ENCODE measurements around the gene ART4.

The ART4 gene

DNA sequence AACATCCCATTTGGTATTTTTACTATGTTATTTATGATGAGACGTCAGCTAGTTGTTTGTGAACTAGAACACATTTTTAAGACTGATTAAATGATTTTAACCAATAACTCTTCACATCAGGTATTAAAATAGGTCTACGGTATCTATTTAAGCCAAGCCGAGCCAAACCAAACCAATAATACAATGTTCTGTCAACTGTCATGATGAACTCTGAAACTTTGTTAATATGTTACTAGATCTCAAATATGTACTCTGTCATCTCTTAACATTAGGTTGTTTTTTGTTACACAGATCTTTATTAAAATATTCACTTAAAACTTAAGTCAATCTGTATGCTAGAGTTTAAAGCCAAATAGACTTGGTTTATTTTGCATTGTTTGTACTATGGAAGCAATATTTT is 1.0 kb downstream of the ART4 start:
- TF ChIP-seq, protein P1, sequence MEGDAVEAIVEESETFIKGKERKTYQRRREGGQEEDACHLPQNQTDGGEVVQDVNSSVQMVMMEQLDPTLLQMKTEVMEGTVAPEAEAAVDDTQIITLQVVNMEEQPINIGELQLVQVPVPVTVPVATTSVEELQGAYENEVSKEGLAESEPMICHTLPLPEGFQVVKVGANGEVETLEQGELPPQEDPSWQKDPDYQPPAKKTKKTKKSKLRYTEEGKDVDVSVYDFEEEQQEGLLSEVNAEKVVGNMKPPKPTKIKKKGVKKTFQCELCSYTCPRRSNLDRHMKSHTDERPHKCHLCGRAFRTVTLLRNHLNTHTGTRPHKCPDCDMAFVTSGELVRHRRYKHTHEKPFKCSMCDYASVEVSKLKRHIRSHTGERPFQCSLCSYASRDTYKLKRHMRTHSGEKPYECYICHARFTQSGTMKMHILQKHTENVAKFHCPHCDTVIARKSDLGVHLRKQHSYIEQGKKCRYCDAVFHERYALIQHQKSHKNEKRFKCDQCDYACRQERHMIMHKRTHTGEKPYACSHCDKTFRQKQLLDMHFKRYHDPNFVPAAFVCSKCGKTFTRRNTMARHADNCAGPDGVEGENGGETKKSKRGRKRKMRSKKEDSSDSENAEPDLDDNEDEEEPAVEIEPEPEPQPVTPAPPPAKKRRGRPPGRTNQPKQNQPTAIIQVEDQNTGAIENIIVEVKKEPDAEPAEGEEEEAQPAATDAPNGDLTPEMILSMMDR (IDR thresholded peaks at IDR 0.05; ENCODE audit: insufficient read depth, low read length, missing control alignments): no peak
- POLR2A ChIA-PET: interaction anchor here (1.1 kb wide), 1 partner anchor 72 kb away, joined by 3 read pairs; no protein-coding TSS in a partner anchor
- no peak overlapping the region for H3K4me3 ChIP-seq (ENCODE audit: low read depth, low read length)
- CTCF ChIA-PET: interaction anchor here (1.6 to 12.7 kb wide), 2 partner anchors 151 to 379 kb away, joined by 5 to 179 read pairs; partner anchors contain the start of gene RERG
- no peak for DNase-seq (ENCODE audit: low read depth, low spot score)

DNA sequence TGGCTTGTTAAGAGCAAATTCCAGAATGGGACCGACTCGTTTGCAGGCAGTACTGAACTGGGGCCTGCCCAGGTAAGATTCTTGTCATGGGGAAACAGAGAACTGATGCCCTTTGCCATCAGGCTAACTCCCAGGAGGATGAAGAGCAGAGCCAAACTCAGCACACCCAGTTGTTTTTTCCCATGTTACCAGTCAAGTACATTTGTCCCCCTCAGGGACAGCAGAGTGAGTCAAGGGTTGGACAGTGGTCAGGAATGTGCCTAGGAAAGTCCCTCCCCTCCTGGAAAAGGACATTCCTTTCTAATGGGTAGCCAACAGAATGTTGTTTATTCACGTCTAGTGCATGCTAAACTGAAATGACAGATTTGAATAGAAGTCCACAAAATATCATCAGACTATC is 1.6 kb downstream of the ART4 start:
- ChIA-PET CTCF (interaction anchor here (12.7 kb wide), 1 partner anchor 151 kb away, joined by 179 read pairs; no protein-coding TSS in a partner anchor), POLR2A (interaction anchor here (1.1 kb wide), 1 partner anchor 72 kb away, joined by 3 read pairs; no protein-coding TSS in a partner anchor)
- no peak overlapping the region for H3K4me3 ChIP-seq (ENCODE audit: low read depth, low read length)
- DNase-seq (ENCODE audit: low read depth, low spot score): no peak
- TF ChIP-seq, protein P1 (IDR thresholded peaks at IDR 0.05; ENCODE audit: insufficient read depth, low read length, missing control alignments): no peak

DNA sequence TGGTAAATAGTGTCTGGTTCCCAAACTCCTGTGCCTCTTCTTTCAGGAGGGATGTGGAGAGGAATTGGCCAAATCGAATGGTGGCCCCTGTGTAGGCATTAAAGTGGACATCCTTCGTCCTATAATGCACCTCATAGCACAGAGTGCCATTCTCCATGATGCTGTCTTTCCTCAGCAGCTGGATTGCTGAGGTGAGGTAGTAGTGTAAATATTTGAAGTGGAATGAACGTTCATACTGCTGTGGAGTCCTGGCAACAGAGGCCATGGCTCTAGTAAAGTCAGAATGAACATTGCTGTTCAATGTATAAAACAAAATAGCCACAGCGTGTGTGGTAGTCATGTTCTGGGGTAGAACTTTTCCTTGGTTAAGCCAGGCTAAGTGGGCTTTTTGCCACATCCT is 2.7 kb downstream of the ART4 start:
- ChIA-PET POLR2A (no interaction called here), CTCF (interaction anchor here (1.3 to 1.5 kb wide), 2 partner anchors 155 to 381 kb away, joined by 4 to 5 read pairs; partner anchors contain the start of gene RERG)
- TF ChIP-seq, protein P1 (IDR thresholded peaks at IDR 0.05; ENCODE audit: insufficient read depth, low read length, missing control alignments): no peak
- DNase-seq (ENCODE audit: low read depth, low spot score): no peak
- no peak overlapping the region for H3K4me3 ChIP-seq (ENCODE audit: low read depth, low read length)

DNA sequence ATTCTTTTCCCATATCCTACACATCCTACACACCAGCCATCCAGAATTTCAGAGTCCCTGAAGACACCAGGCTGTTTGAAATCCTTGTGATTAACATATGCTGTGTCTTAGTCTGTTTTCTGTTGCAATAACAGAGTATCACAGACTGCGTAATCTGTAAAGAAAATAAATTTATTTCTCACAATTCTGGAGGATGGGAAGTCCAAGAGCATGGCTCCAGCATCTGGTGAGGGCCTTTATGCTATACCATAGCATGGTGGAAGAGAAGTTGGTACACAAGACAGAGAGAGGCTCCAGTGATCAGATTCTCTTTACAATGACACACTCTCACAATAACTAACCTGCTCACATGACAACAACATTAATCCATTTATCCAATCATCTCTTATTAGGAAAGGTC is 4.1 kb downstream of the ART4 start:
- TF ChIP-seq, protein P1 (IDR thresholded peaks at IDR 0.05; ENCODE audit: insufficient read depth, low read length, missing control alignments): no peak
- POLR2A ChIA-PET: no interaction called here

DNA sequence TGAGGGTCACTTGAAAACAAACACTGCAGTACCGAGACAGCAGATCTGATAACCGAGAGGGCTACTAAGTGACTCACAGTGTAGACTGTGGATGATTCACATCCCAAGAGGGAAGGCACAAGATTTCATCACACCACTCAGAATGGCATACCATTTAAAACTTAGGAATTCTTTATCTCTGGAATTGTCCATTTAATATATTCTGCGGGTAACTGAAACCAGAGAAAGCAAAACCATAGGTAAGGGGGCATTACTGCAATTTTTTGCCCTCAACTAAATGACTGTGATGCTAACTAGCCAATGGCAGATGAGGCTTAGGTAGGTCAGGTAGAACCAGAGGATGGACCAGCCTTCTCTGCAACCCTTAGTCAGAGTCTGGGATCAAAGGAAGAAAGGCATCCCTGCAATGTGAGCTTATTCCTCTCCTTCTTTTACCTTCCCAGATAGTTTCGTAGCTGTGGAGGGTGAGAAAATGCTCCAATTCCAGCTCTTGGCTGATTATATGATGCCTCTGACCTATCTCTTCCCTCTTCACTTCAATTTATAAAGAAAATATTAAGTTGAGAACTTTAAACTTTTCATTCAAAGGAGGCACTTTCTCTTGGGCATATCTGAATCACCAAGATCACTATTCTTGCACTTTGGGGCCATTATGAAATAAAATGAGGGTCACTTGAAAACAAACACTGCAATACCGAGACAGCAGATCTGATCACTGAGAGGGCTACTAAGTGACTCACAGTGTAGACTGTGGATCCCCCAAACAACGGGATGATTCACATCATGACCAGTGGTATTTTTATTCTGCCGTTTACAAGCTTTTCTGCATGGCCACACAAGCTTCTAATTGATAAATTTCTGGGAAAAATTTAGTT is 6.8 kb downstream of the ART4 start:
- peak; percentile 67 for DNase-seq (ENCODE audit: low read depth, low spot score)
- TF ChIP-seq, protein P1 (IDR thresholded peaks at IDR 0.05; ENCODE audit: insufficient read depth, low read length, missing control alignments): no peak
- CTCF ChIA-PET: interaction anchor here (0.5 to 2.3 kb wide), 8 partner anchors 9 to 161 kb away, joined by 3 to 12 read pairs (median 3); no protein-coding TSS in a partner anchor
- H3K4me3 ChIP-seq (ENCODE audit: low read depth, low read length): no peak overlapping the region
- POLR2A ChIA-PET: interaction anchor here (1.8 kb wide), 1 partner anchor 66 kb away, joined by 6 read pairs; a partner anchor contains a TSS

More for the DNA sequence above, 4.1 kb downstream of the ART4 start:
- no peak overlapping the region for H3K4me3 ChIP-seq (ENCODE audit: low read depth, low read length)
- CTCF ChIA-PET: interaction anchor here (1.3 to 1.5 kb wide), 2 partner anchors 156 to 382 kb away, joined by 4 to 5 read pairs; partner anchors contain the start of gene RERG
- no peak for DNase-seq (ENCODE audit: low read depth, low spot score)

DNA sequence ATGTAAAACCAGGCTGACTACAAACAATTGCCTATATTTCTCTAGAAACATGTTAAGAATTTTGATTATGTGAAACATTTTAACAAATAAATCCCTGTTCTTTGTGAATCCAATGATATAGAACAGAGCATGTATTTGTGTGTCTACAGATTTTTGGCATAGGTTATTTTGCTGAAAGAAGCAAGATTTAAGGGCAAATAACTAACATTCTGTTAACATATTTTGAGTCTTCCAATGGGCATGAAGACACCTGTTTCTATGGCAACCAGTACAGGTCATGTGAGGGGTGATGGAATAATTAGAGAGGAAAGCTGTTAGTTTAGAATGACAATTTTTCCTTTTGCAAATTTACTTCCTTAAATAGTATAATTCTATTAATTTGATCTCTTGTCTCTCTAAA is 8.8 kb downstream of the ART4 start:
- no peak overlapping the region for H3K4me3 ChIP-seq (ENCODE audit: low read depth, low read length)
- no peak for DNase-seq (ENCODE audit: low read depth, low spot score)
- TF ChIP-seq, protein P1 (IDR thresholded peaks at IDR 0.05; ENCODE audit: insufficient read depth, low read length, missing control alignments): no peak
- ChIA-PET POLR2A (no interaction called here), CTCF (interaction anchor here (1.7 to 2.2 kb wide), 3 partner anchors 22 to 161 kb away, joined by 3 to 9 read pairs (median 4); no protein-coding TSS in a partner anchor)
